HG03442 (cell line): ENCODE results near the gene TPD52L1.

Experiments used
- ATAC-seq: cut with Tn5 transposase; IDR thresholded peaks from one replicate; pipeline ENCODE4 v1.9.1; 2021; ENCODE audit warnings: mild to moderate bottlenecking, moderate library complexity; ENCODE audit not compliant: unreplicated experiment

The TPD52L1 gene

DNA sequence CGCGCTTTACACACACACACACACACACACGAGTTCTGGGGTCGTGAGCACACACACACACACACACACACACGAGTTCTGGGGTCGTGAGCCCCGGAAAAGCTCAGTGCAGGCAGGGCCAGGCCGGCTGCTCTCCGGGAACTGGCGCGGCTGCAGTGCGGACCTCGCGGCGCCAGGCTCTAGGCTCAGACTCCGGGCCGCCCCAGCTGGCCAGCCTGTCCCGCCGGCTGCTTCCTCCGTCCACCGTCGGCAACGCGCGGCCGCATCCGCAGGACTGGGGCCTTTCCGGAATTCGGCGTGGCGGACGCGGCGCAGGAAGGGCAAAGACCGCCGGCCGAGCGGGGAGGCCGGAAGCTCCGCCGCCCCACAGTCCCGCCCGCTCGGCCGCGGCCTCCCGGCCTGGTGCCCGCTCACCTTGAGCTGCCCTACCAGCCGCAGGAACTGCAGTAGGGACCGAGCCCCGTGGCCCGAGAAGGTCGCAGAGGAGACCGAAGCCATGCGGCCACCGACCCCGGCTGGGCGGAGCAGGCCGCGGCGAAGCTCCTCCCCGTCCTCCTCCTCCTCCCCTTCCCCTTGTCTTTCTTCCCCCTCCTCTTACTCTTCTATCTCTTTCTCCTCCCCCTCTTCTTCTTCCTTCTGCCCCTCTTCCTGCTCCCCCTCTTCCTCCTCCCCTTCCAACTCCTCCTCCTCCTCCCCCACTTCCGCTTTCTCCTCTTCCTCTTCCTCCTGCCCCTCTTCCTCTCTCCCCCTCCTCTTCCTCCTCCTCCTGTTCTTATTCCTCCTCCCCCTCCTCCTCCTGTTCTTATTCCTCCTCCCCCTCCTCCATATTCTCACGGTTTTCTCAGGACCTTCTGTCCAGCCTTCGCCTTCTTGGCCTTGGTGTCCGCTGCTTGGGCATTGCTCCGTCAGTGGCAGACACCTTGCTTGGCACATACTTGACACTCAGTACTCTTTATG lies 148.1 kb downstream of the TPD52L1 start, which contains the start of gene HDDC2:
Gene HDDC2, minus strand, starts transcription at position 533 of the 957 bp plus-strand sequence. Its CDS starts 35 bp downstream, at position 498.
- ATAC-seq = peak; percentile 84

DNA sequence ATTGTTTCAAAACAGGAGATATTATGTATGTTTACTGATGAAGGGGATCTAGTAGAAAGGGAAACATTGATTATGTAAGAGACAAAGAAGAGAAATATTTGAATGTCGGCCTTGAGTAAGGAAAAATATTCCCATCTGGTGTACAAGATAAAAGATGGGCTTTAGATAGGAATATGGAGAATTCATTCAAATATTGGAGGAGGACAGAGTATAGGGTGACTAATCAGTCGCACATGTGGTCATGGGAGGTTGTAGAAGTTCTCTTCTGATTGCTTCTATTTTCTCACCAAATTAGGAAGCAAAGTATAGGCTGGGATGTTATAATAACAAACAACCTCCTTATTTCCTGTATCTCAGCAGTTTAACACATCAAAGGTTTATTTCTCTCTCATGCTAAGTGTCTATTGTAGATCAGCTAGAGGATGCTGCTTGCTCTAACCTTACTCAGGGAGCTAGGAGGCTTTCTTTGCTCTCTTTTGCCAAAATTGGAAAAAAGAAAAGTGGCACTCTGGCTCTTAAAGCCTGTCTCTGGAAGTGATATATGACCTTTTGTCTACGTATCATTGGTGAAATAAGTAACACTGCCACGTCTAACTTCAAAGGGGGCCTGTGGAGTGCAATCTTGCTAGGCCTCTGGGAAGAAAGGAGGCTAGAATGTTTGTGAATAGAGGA lies 149.4 kb downstream of the TPD52L1 start:
- ATAC-seq = no peak

DNA sequence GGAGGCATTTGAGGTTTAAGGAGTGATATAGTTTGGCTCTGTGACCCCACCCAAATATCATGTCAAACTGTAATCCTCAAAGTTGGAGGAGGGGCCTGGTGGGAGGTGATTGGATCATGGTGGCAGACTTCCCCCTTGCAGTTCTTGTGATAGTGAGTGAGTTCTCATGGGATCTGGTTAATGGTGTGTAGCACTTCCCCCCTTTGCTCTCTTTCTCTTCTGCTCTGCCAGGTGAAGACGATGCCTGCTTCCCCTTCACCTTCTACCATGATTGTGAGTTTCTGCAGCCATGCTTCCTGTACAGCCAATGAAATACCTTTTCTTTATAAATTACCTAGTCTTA lies 149.9 kb downstream of the TPD52L1 start:
- no peak for ATAC-seq

DNA sequence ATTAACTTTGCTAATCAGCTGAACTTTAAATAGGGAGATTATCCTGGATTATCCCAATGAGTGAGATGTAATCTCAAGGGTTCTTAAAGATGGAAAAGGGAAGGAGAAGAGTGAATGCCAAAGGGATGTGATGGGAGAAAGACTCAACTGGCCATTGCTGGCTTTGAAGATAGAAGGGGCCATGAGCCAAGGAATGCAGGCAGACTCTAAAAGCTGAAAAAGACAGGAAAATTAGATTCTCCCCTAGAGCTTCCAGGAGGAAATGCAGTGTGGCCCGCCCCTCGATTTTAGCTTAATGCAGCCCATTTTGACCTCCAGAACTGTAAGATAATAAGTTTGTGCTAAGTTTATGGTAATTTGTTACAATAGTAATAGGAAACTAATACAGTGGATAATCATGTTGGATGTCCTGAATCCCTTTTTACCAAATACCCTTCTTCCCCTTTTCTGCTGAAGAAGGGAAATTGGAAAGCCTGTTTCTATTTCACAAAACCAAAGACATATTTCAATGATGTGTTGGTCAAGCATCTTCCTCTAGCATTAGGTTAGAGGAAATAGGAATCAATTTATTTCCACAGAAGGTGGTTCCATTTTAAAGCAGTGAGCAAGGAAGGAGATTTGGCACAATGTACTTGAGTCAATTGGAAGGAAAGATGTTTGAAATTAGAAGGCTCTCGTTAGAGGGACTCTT lies 151.5 kb downstream of the TPD52L1 start:
- ATAC-seq = no peak

DNA sequence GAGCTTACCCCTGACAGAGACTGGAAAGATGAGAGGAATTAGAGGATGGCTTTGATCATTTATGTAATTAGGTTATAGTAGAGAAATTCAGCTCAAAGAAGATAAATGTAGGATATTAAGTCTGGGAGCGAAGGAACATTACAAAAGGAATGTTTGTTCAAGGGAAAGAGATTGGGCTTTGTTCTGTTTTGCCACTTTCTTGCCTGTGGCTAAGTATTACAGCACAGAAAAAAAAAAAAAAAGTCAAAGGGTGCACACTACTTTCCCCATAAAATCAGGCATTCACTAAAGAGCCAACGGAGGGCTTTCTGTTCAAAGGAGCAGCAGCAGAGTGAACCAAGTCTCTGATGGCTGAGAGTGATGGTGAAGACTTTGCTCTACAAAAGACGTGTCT lies 153.2 kb downstream of the TPD52L1 start:
- ATAC-seq = no peak

DNA sequence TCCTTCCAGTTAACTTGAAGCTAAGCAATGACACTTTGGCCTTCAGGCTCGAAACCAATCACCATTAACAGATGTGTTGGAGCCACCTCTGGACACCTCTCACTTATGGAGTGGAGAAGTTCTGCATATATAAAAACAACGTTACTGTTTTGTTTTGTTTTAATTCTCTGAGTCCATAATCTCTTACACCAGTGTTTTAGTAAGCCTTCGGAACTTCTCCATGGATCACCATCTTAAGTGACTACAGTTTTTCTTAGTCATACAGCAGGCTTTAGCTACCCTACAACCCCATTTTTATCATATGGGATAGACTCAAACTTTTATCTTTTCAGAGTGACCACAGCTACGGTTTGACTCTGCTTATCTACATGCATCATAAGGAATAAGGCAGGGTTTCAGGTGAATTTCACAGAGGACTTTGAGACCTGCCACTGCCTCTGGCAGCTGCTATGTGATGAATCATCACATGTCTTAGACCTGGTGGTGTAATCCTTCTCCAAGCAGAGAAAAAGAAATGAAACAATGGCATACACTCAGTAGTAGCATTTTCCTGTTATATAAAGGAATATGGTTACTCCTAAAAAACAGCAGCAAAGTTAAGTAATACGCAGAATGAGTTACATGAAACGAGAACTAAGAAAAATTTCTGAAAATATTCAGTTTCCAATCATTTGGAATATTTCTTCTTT lies 153.7 kb downstream of the TPD52L1 start:
- no peak for ATAC-seq

DNA sequence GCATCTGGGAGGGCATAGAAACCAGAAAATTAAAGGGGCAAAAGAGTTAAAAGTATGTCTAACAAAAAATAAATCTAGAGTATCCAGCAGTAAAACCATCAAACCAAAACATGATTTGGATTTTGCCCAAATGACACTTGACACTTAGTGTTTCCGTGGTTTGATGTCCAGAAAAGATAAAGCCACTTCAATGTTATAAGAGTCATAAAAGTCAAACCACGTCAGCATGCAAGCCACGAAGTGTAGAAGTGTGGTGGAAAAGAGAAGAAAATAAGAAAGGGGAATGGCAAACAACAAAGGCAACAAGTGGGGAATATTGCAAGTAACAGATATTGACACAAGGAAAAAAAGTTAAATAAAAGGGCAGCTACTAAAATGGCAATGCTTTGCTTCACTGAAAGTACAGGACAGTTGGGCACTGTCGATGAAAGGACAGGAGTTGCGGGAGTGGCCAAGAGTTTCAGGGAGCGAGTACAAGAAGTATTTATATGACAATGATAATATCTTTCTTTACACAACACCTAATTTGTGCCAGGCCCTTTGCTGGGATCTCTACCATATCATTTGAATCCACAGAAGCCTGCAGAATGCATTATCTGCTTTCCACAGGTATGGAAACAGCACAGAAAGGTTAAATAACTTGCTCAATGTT lies 154.5 kb downstream of the TPD52L1 start:
- ATAC-seq = no peak

DNA sequence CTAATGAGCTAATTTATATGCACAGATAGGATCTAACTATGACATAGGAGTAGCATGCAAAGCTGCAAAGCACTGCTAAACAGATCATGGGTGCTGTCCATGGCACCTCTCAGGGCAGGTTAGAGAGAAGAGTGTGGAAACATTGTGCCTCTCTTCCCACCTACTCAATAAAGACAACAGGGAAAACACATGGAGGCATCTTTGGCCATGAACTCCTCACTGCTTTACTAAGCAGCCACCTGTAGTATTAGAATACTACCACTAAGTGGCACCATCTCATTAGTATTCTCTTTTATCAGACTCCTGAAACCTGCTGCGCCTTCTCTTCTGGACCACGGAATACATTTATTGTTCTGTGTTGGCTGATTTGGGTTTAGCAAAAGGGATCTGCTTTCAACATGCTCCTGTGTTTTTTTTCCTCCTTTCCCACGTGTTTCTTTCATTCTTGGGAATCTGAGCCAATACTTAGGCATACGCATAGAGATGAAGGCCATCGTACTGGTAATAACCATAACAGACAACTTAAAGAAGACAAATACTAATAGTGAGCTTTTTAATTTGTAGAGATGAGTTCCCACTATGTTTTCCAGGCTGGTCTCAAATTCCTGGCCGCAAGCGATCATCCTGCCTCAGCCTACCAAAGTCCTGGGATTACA lies 157.5 kb downstream of the TPD52L1 start:
- ATAC-seq = peak; percentile 84

DNA sequence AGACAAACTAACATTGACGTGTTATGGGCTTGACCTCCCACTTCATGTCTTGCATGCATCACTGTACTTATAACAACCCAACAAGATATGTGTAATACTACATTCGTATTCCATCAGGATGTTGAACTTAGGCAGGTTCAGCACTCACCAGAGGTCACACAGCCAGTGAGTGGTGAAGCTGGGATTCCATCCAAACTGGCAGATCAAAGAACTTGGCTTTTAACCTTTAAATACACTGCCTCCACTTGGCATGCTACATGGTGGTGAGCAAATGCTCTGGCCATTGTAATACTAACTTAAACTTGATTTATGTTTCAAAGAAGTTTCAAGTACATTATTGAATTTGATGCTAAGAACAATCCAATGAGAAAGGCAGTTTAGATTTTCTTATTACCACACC lies 158.9 kb downstream of the TPD52L1 start:
- no peak for ATAC-seq

DNA sequence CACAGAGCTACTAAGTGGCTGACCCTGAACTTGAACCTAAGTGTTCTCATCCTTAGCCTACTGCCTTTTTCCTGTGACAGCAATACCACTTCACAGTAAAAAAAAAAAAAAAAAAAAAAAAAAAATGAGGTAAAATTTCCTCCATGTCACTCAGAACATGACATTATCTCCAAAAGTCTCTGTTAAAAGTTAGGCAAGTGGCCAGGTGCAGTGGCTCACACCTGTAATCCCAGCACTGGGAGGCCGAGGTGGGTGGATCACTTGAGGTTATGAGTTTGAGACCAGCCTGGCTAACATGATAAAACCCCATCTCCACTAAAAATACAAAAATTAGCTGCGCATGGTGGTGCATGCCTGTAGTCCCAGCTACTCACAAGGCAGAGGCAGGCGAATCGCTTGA lies 159.4 kb downstream of the TPD52L1 start:
- no peak for ATAC-seq
